Measurements from ENCODE around the gene GRIPAP1.

The GRIPAP1 gene

GRCh38 chrX:48957827-48958634 is 44.0 kb downstream of the GRIPAP1 start:
- peak; percentile 94 to 97 for DNase-seq

- DNase-seq, result peak; percentile 76 to 78
These were observed 44.6 kb downstream of the GRIPAP1 start, which contains the start of gene OTUD5 for GRCh38 chrX:48957477-48957826. Gene OTUD5 (minus strand): TSS chrX:48957607. CDS start chrX:48957570, 37 bp downstream.

GRCh38 chrX:48956728-48957414 is 45.2 kb downstream of the GRIPAP1 start:
- no peak for DNase-seq

GRCh38 chrX:48948589-48948988 is 53.5 kb downstream of the GRIPAP1 start:
- no peak for DNase-seq

GRCh38 chrX:48945517-48946348 is 56.3 kb downstream of the GRIPAP1 start:
- DNase-seq, result peak in 1 of 2 experiments; percentile 45

GRCh38 chrX:48942895-48943294 is 59.2 kb downstream of the GRIPAP1 start:
- no peak for DNase-seq

- no peak for DNase-seq
These were observed 61.6 kb downstream of the GRIPAP1 start for GRCh38 chrX:48940404-48940955.

- DNase-seq, result no peak
These were observed 62.4 kb downstream of the GRIPAP1 start for GRCh38 chrX:48939524-48940228.

- no peak for DNase-seq
These were observed 63.2 kb downstream of the GRIPAP1 start for GRCh38 chrX:48938721-48939425.

GRCh38 chrX:48937054-48937907 is 64.8 kb downstream of the GRIPAP1 start:
- no peak for DNase-seq

- DNase-seq, result no peak
These were observed 65.5 kb downstream of the GRIPAP1 start for GRCh38 chrX:48936429-48937053.

- no peak for DNase-seq
These were observed 66.8 kb downstream of the GRIPAP1 start for GRCh38 chrX:48935301-48935670.

- DNase-seq, result no peak
These were observed 67.3 kb downstream of the GRIPAP1 start for GRCh38 chrX:48934581-48935300.

GRCh38 chrX:48933757-48934156 is 68.3 kb downstream of the GRIPAP1 start:
- DNase-seq, result no peak

- DNase-seq, result no peak
These were observed 74.2 kb downstream of the GRIPAP1 start for GRCh38 chrX:48927736-48928382.

- no peak for DNase-seq
These were observed 74.9 kb downstream of the GRIPAP1 start for GRCh38 chrX:48927123-48927522.

GRCh38 chrX:48924270-48924669 is 77.8 kb downstream of the GRIPAP1 start:
- no peak for DNase-seq

- DNase-seq, result no peak
These were observed 78.3 kb downstream of the GRIPAP1 start for GRCh38 chrX:48923771-48924170.

Measured in NCI-H526 (cell line).